Activated naive CD4-positive, alpha-beta T cell treated with anti-CD3 and anti-CD28 coated beads, Interleukin-2, amount 50 U/mL, for 72 hours (primary cell): ENCODE data around the gene USP47. TPM values are rescaled to one million over a fixed set of nuclear protein-coding genes. Genes with fewer than 3 reads are reported as not detected.

ENCODE experiments used
- ATAC-seq, 2 donors: fragments of 150-1000 bp; cut with Tn5 transposase; 2 replicates each; pipeline ENCODE4 v1.10.0; 2021; ENCODE audit warnings: mild to moderate bottlenecking in 2 of 2, moderate library complexity in 2 of 2
- DNase-seq, 2 donors: peaks; one replicate each; pipeline ENCODE4 v3.0.0; 2021 to 2022; ENCODE audit warnings: low spot score in 2 of 2
- H3K27ac Mint-ChIP-seq, 2 donors: one replicate each; pipeline ENCODE4 v1.8.0; 2022; ENCODE audit warnings: mild to moderate bottlenecking in 2 of 2, mixed read lengths in 2 of 2
- H3K36me3 Mint-ChIP-seq, 2 donors: one replicate each; pipeline ENCODE4 v1.8.0; 2022; ENCODE audit warnings: mixed read lengths in 2 of 2
- H3K9me3 Mint-ChIP-seq, 2 donors: one replicate each; pipeline ENCODE4 v1.8.0; 2022; ENCODE audit warnings: mixed read lengths in 2 of 2
- total RNA-seq, 2 donors: library from RNA; stranded (reverse); gene quantifications; one replicate each; pipeline ENCODE4 v1.2.3, GENCODE V29; 2022

USP47 gene
- total RNA-seq, 2 donors from 2014 or later: 39.7 to 51.4 TPM

- H3K9me3 Mint-ChIP-seq: no peaks in the 10 kb centered on the region
- DNase-seq: no peak
- H3K36me3 Mint-ChIP-seq: no peaks in the 10 kb centered on the region
- ATAC-seq: no peak
- H3K27ac Mint-ChIP-seq: peak overlapping the region in 1 of 2 donors; percentile 77
These were observed 123.0 kb downstream of the USP47 start for GRCh38 chr11:11964774-11965150.

- no peaks in the 10 kb centered on the region for H3K9me3 Mint-ChIP-seq
- no peak for DNase-seq
- no peaks in the 10 kb centered on the region for H3K36me3 Mint-ChIP-seq
- no peak for ATAC-seq
- H3K27ac Mint-ChIP-seq: no peak overlapping the region
These were observed 123.4 kb downstream of the USP47 start for GRCh38 chr11:11965192-11965591.

- DNase-seq (peak in 1 of 2 donors; percentile 1), ATAC-seq (no peak)
- no peaks in the 10 kb centered on the region for H3K9me3 Mint-ChIP-seq
- H3K27ac Mint-ChIP-seq: peak overlapping the region in 1 of 2 donors; percentile 33
- no peaks in the 10 kb centered on the region for H3K36me3 Mint-ChIP-seq
These were observed 124.0 kb downstream of the USP47 start for GRCh38 chr11:11965656-11966353.

- ATAC-seq (no peak), DNase-seq (no peak)
- Mint-ChIP-seq H3K27ac (peak overlapping the region in 1 of 2 donors; percentile 73), H3K36me3 (no peaks in the 10 kb centered on the region), H3K9me3 (no peaks in the 10 kb centered on the region)
These were observed 124.6 kb downstream of the USP47 start for GRCh38 chr11:11966354-11966741.

- DNase-seq (peak in 1 of 2 donors; percentile 81), ATAC-seq (peak; percentile 81 to 84)
- H3K36me3 Mint-ChIP-seq: no peaks in the 10 kb centered on the region
- no peaks in the 10 kb centered on the region for H3K9me3 Mint-ChIP-seq
- no peak overlapping the region for H3K27ac Mint-ChIP-seq
These were observed 125.3 kb downstream of the USP47 start for GRCh38 chr11:11966826-11967668.

GRCh38 chr11:11967669-11968510 lies 126.1 kb downstream of the USP47 start:
- DNase-seq (no peak), ATAC-seq (no peak)
- H3K27ac Mint-ChIP-seq: no peak overlapping the region
- no peaks in the 10 kb centered on the region for H3K36me3 Mint-ChIP-seq
- no peaks in the 10 kb centered on the region for H3K9me3 Mint-ChIP-seq

GRCh38 chr11:11968511-11969280 lies 126.9 kb downstream of the USP47 start:
- Mint-ChIP-seq H3K27ac (peak overlapping the region in 1 of 2 donors; percentile 32), H3K36me3 (no peaks in the 10 kb centered on the region), H3K9me3 (no peaks in the 10 kb centered on the region)
- no peak for ATAC-seq
- DNase-seq: no peak

- no peak for ATAC-seq
- H3K27ac Mint-ChIP-seq: no peak overlapping the region
- no peaks in the 10 kb centered on the region for H3K9me3 Mint-ChIP-seq
- no peaks in the 10 kb centered on the region for H3K36me3 Mint-ChIP-seq
- no peak for DNase-seq
These were observed 127.8 kb downstream of the USP47 start for GRCh38 chr11:11969380-11970215.

- DNase-seq (no peak), ATAC-seq (no peak)
- Mint-ChIP-seq H3K36me3 (no peaks in the 10 kb centered on the region), H3K27ac (no peak overlapping the region), H3K9me3 (no peaks in the 10 kb centered on the region)
These were observed 128.8 kb downstream of the USP47 start for GRCh38 chr11:11970556-11970955.

GRCh38 chr11:11971906-11972547 lies 130.3 kb downstream of the USP47 start:
- DNase-seq (no peak), ATAC-seq (no peak)
- no peak overlapping the region for H3K27ac Mint-ChIP-seq
- no peaks in the 10 kb centered on the region for H3K36me3 Mint-ChIP-seq
- no peaks in the 10 kb centered on the region for H3K9me3 Mint-ChIP-seq

- no peaks in the 10 kb centered on the region for H3K9me3 Mint-ChIP-seq
- no peak for ATAC-seq
- H3K27ac Mint-ChIP-seq: no peak overlapping the region
These were observed 131.1 kb downstream of the USP47 start for GRCh38 chr11:11972730-11973341.

GRCh38 chr11:11973361-11973800 lies 131.6 kb downstream of the USP47 start:
- ATAC-seq: no peak

More at GRCh38 chr11:11972730-11973341, 131.1 kb downstream of the USP47 start:
- DNase-seq: no peak
- no peaks in the 10 kb centered on the region for H3K36me3 Mint-ChIP-seq

GRCh38 chr11:11973866-11974265 lies 132.1 kb downstream of the USP47 start:
- Mint-ChIP-seq H3K27ac (no peak overlapping the region), H3K36me3 (no peaks in the 10 kb centered on the region), H3K9me3 (no peaks in the 10 kb centered on the region)
- ATAC-seq (no peak), DNase-seq (no peak)

More at GRCh38 chr11:11973361-11973800, 131.6 kb downstream of the USP47 start:
- Mint-ChIP-seq H3K9me3 (no peaks in the 10 kb centered on the region), H3K27ac (no peak overlapping the region), H3K36me3 (no peaks in the 10 kb centered on the region)
- DNase-seq: no peak

GRCh38 chr11:11975201-11976092 lies 133.7 kb downstream of the USP47 start:
- DNase-seq (no peak), ATAC-seq (no peak)
- Mint-ChIP-seq H3K9me3 (no peaks in the 10 kb centered on the region), H3K27ac (no peak overlapping the region), H3K36me3 (no peaks in the 10 kb centered on the region)
